NCI-H187 (cell line): Measurements from ENCODE around the gene GJB4.
"Not testable (repeated sequence)": the region's sequence is repeated elsewhere in the genome, so short reads cannot be mapped to it uniquely, and the experiment has no call there.

Experiments used
- DNase-seq, 2 experiments: peaks; one replicate each; lab custom pipeline; 2025; lab: John Stamatoyannopoulos, UW

Gene GJB4

DNA sequence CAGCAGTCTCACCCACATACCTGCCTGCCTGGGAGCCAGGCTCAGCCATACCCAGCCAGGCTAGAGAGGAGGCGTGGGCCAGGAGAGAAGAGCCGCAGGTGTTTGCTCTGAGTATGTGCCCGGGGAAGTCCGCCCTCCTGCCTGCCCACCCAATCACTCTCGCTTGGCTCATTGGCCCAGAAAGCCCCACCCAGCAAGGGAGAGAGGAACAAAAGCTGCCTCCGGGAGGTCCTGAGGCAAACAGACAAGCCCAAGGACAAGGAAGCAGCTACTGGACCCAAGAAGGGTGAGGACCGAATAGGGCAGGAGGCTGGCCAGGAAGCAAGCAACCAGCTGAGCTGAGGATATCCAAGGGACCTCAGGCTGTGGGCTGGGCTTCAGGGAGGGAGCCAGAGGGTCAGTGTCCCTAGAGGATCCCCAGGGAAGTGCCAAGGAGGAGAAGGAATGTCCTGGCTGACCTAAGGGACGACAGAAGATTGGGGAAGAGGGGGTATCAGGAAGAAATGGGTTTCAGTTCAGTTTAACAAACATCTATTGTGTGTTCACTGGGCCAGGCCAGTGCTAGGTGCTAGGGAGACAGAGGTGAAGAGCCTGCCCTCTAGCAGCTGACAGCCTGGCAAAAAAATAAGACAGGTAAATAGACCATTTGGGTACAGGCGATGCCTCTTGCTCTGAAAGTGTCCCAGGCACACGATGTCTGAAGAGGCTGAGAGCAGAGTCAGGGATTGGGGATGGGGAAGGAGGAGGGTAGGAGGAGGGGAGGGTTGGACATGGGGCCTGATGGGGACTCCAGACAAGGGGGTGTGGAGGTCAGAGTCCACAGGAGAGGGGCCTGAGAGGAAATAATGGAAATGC, at the start of gene GJB4:
Gene GJB4 (plus strand): TSS at position 238 of the 855 bp plus-strand sequence. CDS start 1,515 bp downstream, outside the sequence.
- no peak for DNase-seq

DNA sequence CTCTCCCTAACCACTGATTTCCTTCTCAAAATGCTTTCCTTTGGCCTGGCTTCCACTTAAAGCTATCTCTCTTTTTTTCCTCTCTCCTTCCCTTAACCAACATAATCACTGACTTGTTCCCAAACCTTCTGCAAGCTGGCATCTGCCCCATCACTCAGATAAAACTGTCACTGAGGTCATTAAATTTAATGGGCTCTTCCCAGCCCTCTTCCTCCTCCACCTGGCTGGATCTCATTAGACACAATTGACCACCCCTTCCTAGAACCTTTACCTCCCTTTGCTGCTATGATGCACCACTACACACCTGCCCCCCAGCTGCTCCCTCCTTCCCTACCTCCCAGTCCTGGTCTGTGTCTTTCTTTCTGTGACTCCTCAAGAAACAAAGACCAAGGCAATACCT, 48.7 kb upstream of the GJB4 start:
- DNase-seq = no peak

DNA sequence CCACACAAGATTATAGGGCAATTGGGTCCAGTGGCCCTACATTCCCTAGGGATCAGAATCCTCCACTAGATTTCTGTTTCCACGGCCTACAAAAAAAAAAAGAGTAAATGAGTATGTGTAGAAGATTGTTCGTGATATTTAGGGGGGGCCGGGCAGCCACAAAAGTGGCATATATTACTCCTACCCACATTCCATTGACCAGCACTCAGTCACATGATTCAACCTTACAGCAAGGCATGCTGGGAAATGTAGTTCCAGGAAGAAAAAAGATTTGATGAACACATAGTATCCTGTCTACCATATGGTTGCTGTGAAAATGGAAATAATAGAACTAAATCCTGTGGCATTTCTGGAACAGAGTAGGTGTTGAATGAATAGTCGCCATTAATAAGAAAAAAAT, 48.1 kb upstream of the GJB4 start:
- no peak for DNase-seq

DNA sequence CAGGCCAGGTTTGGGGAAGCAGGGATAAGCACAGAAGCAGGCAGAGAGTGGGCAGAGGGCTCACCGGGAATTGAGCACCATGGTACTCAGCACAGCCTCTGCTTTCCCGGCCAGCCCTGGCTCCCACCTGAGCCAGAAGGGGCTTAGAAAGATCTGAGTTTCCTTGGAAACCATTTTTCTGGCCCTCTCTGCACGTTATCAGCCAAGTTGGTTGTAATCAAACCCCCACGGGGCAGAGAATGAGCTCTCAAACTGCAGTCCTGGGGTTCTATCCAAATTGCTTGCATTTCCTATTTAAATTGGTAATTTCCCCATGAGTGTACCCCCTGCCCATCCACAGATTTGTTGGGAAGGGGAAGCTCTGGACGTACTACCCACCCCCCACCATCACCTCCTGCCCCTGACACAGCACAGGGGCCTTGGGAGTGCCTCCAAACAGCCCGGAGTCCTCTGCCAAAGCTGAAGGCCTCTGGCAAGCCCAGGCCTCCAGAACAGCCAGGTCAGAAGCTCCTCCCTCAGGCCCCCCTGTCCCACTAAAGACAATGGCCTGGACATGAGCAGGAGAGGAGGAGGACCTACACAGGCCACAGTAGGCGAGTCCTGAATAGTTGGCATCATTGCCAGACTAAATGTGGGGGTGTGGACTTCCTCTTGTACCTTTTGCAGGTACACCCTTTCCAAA, 47.4 kb upstream of the GJB4 start:
- DNase-seq = no peak

DNA sequence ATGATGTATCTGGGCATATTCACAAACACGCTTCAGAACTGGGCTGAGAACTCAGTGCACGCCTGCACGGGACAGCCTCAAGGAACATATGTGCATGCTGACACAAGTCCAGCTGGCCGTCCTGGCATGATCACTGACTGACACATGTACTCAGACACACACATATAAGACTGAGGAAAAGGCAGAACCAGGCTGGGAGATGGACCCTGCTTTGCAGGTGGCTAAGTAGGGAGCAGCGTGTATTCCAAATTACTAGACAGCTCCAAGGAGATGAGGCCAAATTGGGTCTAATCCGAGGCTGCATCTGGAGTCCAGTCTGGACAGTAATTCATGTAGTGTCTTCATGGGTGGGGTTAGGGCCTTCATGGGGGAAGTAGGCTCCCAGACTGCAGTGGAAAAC, 46.1 kb upstream of the GJB4 start:
- no peak for DNase-seq

DNA sequence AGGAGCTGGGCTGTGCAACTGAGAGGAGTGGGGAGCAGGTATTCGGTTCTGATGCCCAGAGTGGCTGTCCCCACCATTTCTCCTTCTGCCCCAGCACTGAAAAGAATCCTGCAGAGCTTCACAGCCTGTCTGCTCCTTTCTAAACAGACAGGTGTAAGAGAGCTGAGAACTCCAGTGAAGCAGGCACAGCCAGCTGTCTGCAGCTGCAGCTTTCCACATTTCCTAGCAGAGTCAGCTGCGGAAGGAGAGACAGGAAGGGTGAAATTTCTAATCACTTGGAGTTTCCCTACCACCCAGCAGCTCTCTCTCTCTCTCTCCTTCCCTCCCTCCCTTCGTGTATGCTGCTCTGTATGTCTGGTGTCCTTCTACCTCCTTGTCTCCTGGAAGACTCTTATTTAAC, 45.2 kb upstream of the GJB4 start:
- DNase-seq = no peak

DNA sequence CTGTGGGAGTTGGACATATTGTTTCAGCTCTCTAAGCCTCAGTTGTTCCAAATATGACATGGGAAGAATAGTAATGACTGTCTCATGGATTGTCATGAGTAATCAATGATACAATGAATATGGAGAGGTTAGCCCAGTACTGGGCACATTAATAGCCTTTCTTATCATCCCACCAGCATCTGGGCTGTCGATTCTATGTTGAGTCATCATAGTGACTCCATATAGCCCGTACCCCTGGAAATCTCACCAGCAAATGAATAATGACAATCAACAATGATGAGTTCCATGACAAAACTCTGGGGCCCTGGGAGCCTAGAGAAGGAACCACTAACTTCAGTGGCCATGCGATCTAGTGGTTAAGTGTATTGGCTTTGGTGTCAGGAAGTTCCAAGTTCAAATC, 44.4 kb upstream of the GJB4 start:
- DNase-seq = no peak

DNA sequence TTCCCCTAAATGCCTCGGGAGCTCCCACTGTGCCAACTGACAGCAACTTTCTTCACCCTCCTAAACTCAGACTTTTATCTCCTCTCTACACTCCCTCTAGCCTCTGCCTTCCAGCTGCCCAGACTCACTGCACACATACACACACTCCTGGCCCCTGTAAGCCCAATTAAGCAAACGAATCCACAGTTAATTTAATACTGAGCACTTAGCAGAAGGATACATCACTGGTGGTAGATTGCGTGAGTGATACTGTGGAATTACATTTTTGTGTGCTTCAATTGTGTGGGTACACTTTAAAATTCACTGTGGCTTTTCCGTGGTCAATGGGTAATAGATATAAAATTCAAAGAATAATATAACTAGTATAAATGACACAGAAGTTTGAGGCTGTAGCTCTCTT, 38.3 kb upstream of the GJB4 start:
- DNase-seq = no peak

DNA sequence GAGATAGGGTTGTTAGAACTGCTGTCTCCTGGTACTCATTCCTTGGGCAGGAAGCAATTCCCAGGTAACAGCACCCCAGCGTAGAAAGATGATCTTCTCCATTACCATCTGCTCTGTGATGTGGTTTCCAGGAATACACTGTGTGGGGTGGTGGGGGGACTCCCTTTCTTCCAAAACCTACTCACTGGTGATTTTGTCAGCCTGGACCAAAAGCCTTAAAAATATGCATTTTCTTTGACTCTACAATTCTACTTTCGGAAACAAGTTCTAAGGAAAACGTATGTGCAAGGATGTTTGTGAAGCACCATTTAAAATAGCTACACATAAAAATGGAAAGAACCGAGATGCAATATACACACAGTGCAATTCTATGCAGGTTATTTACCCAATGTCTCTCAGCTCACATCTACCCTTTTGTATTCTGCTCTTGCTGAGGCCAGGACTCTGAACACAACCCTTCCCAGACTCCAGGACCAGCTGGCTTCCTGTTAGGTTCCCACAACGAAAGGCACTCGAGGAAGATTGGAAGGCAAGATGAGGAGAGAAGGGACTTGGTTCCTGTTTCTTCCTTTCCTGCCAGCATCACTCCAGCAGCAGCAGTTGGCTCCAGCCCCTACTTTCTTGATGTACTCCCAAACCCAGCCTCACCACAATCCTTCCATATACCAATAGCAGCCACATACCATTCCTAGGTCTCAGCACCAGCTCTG, 37.7 kb upstream of the GJB4 start:
- DNase-seq = no peak

DNA sequence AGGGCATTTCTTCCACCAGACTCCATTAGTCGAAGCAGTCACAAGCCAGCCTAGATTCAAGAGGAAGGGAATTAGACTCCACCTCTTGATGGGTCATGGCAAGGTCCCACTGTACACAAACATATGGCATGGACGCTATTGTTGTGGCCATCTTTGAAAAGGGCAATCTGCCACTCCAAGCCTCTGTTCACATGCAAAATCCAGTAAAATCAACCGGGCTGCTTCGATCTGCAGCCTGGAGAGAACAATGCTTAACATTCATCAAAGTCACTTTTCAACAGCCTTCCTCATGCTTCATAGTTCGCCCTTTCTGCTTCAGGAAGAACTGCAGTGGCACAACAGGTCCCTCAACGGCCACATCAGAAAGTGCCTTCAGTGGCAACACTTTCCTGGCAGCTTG, 32.7 kb upstream of the GJB4 start:
- DNase-seq = no peak

DNA sequence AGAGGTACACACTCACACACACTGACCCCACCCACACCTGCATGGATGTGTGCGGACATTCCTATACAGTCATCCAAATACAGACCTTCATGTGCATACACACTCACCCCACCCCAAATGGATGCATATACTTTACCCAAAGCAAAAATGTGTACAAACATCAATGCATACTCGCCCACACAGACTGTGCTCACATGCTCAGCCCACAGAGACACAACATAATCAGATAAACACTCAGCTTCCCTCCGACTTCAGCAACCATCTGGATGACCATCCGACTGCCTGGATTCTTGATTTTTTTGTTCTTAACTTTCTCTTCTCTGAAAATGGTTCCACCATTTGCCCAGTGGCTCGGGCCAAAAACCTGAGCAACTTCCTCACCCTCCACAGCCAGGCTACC, 29.1 kb upstream of the GJB4 start:
- DNase-seq = no peak

DNA sequence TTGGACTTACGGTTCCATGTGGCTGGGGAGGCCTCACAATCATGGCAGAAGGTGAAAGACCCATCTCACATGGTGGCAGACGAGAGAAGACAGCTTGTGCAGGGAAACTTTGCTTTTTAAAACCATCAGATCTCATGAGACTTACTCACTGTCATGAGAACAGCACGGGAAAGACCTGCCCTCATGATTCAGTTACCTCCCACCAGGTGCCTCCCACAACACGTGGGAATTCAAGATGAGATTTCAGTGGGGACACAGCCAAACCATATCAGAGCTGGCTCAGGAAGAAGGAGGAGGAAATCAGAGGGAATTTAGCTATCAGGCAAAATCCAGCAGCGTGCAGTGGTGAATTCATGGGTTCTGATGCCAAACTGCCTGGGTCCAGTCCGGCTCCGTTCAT, 26.7 kb upstream of the GJB4 start:
- not testable (repeated sequence) for DNase-seq

DNA sequence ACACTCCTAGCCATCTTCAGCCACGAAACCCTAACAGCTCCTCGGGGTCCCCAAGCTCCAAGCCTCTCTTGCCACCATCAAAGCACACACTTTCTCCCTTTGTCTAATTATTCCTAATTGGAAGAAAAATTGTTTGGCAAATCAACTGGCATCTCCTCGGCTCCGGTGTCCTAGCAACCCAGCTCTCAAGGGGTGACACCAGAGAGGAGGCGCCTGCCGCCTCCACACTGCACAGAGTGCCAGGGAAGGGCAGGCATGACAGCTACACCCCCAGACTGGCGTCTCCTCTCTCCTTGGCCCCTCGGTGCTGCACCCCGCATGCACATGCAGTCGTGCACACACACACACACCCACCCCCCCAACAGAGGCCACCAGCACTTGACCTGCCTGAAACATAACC, 22.8 kb upstream of the GJB4 start:
- no peak for DNase-seq

DNA sequence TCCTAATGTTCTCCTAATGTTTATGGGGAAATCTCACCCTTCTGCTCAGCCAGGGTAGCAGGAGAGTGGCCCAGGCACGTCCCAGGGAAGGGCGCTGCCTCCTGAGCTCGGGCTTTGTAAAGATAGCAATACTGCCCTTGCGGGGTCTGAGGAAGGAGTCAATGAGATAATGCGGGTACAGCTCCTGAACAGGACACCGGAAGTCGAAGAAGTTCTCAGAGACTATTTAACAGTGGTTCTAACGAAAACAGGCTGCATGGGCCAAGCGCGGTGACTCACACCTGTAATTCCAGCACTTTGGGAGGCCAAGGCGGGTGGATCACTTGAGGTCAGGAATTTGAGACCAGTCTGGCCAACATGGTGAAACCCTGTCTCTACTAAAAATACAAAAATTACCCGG, 22.3 kb upstream of the GJB4 start:
- DNase-seq = not testable (repeated sequence)

DNA sequence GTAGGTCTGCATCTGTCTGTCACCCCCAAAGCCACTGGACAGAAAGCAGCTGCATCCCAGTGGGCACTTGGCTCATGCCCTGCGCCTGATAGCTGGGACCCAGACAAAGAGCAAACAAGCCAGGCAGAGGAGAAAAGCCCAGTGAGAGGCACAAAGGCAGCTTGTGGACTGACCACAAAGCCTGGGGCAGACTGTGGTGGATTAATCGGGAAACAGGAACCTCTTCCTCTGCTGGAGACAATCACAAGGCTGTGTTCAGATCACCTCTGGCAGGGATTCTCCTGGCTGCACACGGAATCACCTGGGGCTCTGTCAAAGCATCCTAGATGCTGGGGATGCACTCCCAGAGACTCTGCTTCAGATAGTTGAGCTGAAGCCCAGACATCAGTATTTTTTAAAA, 19.9 kb upstream of the GJB4 start:
- DNase-seq = no peak

DNA sequence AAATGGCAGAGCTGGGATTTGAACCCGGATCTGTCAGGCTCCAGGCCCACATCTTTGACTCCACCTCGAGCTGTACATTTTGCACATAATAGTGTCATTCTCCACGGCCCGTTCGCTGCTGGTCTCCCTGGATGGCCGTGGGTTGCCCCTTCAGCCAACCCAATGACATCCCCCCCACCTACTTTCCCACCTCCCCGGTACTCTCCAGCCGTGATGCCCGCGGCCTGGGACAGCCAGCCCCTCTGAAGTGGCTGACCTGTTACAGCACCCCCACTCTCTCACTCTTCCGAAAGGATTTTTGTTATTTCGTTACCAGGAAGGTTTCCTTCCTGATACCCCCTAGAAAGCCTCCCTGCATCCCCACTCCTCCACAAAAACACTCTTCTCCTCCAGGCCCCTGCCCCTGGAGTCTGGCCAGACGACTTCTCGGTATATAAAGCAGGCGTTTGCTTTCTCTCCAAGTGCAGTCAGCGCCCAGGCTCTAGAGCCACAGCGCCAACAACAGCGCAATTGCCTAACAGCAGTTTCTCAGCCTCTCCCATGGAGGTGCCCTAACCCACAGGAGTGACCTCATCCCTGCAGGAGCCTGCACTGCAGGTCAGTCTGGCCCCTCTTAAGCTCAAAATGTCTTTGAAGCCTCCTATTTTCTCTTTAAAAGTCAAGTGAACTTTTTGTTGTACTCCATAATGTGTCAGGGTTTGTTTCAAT, 19.2 kb upstream of the GJB4 start:
- DNase-seq = no peak

DNA sequence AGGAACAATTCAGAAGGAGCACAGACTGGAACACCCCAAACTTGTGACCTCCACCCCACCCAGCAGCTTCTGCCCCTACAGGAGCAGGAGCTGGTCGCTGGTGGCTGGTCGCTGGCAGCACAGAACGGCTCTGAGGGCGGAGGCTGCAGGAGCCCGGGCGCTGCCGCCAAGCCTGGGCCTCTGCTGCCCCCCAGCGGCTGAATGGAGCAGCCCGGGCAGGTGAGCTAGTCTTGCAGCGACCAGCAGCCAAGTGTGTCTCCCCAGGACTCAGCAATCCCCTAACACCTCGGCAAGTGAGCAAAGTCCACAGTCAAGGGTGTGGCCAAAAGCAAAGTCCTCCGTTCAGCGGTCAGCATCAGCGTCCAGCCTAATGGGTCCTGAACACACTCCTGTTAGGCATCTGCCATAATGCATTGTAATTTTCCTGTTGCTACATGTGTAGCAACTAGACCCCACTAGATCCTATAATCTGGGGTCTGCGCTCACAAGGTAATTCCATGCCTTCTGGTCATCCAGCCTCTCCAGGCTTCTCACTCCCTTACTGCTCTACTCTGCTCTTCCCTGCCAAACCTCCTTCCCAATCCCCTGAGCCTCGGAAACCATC, 16.8 kb upstream of the GJB4 start:
- peak; percentile 42 to 62 for DNase-seq

DNA sequence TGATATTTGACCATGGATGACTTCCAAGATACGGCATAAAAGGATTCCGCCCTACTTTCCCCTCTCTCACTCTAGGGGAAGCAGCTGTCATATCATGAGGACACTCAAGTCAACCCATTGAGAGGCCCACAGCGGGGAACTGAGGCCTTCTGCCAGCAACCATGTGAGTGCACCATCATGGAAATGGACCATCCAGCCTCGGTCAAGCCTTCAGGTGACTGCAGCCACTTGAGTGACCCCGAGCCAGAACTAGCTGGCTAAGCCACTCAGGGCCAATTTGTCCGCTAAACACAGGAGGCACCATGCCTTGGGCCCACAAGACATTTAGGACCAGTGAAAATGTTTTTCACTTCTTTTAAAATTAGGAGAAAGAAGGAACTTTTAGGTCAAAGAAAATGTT, 15.8 kb upstream of the GJB4 start:
- no peak for DNase-seq

DNA sequence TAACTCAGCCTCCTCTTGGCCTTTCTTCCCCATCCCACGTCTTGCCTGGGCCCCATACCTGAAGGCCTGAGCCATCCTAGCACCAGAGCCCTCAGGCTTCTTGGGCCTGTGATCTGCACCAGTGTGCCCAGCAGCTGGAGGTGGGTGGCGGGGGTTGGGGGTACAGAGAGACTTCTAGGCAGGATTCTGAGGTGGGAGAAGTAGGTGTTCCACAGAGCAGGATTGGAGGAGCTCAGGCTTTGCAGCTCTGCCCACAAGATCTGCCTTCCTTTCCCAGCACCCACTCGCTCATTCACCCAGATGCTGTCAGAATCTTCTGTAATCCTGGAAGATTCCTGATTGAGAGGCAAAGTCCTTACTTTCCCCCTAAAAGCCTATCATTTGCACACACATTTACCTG, 14.7 kb upstream of the GJB4 start:
- no peak for DNase-seq

DNA sequence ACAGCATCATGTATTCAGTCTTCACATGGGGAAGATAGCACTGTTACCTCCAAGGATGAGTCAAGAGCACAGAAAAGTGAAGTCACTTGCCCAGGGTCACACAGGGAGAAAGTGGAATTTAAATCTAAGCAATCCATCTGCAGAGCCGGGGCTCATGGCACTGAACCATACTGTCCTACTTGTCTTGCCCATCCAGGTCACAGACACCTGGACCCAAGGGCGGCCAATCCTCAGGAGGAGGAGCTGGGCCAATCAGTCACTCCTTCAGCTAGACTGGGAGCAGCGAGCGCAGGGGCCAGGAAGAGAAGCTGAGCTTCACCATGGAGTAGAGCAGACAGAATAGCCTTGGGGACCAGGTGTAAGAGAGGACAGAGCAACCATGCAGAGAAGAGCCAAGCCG, 13.9 kb upstream of the GJB4 start:
- no peak for DNase-seq

DNA sequence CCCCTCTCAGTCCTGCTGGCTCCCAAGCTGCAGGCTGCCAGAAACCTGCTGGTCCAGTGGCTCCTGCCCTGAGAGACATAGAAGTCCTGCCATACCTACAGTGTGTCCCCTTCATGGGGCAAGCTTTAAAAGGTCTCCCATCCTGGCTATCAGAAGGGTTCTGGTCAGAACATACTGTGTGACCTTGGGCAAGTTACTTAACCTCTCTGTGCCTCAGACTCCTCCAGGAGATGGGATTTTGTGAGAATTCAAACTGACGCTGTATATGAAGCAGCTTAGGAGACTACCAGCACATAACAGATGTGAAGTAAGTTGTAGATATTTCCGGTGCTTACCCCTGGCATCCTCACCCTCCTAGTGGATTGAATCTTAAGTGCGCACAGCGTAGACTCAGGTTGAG, 13.4 kb upstream of the GJB4 start:
- DNase-seq = no peak
